CD4-positive, alpha-beta T cell treated with Interferon gamma for 1 hour (primary cell): ENCODE data around the gene CDT1.
"Not testable (repeated sequence)": the region's sequence is repeated elsewhere in the genome, so short reads cannot be mapped to it uniquely, and the experiment has no call there.

ENCODE experiments used
- DNase-seq: peaks from one replicate; pipeline ENCODE4 v3.0.0-alpha.2; 2020

Gene CDT1

GRCh38 chr16:88769617-88770460, 33.8 kb upstream of the CDT1 start:
- DNase-seq: peak; percentile 49

GRCh38 chr16:88770461-88771293, 32.9 kb upstream of the CDT1 start:
- DNase-seq: peak; percentile 56

DNA sequence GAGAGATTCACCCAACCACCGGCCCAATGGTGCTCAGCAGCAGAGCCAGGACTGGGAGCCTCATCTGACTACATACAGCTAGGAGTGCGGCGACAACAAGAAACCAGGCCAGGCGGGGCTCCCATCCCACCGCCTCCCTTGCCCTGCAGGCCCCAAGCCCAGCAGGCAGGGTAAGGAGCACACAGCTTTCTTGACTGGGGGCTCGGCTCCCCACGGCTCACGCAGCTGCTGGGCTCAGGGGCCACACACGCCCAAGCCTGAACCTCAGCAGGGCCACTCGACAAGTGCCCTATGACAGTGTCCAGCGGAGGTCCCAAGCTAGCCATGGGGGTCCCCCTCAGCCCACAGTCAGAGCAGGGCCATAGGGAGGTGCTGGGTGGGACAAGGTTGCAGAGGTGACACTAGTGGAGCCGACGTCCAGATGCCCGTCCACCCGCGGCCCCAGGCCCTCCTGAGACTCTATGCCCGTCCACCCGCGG, 32.3 kb upstream of the CDT1 start:
- DNase-seq: no peak

DNA sequence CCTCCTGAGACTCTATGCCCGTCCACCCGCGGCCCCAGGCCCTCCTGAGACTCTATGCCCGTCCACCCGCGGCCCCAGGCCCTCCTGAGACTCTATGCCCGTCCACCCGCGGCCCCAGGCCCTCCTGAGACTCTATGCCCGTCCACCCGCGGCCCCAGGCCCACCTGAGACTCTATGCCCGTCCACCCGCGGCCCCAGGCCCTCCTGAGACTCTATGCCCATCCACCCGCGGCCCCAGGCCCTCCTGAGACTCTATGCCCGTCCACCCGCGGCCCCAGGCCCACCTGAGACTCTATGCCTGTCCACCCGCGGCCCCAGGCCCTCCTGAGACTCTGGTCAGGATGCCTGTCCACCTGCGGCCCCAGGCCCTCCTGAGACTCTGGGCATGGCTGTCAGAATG, 31.8 kb upstream of the CDT1 start:
- DNase-seq: not testable (repeated sequence)

DNA sequence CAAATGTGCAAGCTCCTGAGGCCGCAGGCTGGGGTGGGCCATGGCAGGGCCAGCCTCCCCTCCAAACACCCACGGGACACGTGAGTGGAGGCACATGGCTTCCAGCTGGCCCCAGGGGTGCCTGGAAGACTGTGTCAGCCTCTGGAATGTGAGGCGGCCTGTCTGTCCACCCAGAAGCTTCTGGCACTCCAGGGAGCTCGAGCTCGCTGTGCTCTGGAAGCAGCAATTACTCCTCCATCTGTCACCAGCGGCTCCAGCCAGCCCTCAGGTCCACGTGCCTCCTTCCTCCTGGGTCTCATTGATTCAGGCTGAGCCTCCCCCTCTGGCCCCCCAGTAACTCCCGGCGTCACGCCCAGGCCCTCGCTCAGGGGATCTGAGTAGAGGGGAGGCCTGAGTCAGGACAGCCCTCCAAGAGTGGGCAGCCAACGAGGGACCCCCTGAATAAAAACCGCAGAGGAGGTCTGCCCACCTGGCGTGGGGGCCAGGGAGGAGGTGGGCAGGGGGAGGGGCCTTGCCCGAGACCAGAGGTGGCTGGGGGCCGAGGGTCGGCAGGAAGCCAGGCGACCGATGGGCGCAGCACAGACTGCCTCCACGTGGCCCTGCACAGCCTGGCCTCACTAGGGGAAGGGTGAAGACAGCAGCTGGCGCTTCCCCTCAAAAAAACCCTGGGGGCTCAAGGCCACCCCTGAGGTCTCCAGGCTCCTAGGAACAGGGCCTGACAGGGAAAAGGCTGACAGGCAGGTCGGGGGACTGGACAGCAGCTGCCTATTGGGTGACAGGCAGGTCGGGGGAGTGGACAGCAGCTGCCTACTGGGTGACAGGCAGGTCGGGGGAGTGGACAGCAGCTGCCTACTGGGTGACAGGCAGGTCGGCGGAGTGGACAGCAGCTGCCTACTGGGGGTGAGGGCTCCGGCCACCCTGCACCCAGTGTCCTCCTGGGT, 30.4 kb upstream of the CDT1 start:
- DNase-seq: no peak

- DNase-seq: peak; percentile 41
Observed at GRCh38 chr16:88773812-88774291, 29.7 kb upstream of the CDT1 start.

- DNase-seq: no peak
Observed at GRCh38 chr16:88774544-88775393, 28.8 kb upstream of the CDT1 start.

GRCh38 chr16:88775825-88776224, 27.8 kb upstream of the CDT1 start:
- DNase-seq: no peak

DNA sequence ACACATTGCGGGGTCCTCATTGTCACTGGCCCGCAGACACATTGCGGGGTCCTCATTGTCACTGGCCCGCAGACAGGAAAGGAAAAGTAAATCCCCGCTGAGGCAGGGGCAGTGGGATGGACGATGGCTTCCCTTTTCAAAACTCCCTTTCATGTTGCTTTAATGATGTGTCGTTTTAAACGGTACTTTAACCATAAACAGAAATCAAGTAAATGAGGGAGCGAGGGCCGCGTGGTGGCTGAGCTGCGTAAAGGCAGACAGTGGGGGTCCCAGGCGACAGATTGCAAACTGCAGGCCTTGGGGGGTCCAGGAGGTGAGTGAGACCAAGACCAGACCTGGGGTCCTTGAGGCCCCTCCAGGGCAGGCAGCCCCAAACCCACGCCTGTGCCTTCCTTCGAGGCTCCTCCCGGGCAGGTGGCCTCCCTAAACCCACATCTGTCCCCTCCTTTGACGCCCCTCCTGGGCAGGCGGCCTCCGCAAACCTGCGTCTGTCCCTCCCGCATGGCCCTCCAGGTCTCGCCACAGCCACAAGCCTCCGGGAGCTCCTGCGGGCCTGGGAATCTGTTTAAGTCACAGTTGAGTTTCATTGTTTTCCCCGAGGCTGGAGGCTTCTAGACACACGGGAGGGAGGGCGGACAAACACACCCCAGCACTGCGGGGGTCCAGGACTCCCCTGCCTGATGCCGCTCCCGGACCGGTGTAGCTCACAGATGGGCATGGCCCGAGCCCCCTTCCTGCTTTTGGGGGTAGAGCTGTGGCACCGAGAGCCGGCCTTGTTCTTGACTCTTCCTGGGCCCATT, 25.9 kb upstream of the CDT1 start:
- DNase-seq: no peak

GRCh38 chr16:88778271-88778525, 25.4 kb upstream of the CDT1 start:
- no peak for DNase-seq

DNA sequence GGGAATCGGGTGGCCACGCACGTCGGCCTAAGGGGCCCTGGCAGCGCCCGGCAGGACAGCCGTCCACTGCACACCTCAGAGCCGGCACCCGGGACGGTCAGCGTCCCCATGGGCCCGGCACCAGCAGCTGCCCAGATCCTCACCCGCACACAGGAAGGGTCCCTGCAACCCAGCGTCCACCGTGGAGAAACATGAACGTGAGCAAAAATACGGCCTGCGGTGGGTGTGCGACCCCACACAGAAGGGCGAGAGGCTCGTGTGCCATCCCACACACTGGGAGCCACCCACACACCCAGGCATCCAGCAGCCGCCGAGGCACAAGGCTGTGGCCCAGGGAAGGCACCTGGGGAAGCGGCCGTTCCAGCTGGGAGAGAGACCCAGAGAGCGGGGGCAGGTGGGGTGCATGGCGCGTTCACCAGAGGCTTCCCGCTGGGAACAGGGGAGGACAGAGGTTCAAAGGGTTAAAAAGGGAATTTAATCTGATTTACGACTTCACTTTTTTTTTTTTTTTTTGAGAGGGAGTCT, 25.0 kb upstream of the CDT1 start:
- DNase-seq: no peak

- no peak for DNase-seq
Observed at GRCh38 chr16:88779406-88780141, 24.0 kb upstream of the CDT1 start.

DNA sequence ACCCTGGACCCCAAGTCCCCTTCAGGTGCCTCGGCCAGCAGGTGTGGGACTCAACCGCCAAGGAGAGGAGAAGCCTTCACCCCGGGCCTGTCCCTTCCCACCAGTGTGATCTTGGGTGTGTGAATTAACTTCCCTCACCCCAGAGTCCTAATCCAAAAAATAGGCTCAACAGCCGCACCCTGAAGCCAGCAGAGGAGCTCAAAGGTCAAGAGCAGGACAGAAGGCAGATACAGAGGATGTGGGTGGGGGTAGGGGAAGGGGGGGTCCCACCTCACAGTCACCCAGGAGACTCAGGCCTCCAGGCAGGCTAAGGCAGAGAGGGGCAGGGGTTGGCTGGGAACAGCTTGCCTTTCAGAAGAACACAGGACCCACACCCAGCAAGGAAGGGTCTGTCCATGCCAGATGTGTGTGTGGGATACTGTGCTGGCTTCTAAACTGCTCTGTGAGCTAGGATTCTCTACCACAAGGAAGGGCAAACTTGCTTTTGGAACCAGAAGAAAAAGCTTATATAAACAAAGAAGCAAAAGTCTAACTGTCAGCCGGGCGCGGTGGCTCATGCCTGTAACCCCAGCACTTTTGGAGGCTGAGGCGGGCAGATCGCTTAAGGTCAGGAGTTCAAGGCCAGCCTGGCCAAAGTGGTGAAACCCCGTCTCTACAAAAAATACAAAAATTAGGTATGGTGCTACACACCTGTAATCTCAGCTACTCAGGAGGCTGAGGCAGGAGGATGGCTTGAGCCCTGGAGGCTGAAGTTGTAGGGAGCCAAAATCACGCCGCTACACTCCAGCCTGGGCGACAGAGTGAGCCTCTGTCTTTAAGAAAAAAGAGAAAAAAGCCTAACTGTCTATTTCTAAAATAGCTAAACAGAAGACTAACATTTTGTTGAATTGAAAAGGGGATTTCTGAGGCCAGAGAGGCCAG, 23.2 kb upstream of the CDT1 start:
- DNase-seq: no peak

GRCh38 chr16:88781140-88782077, 22.2 kb upstream of the CDT1 start:
- peak; percentile 69 for DNase-seq

DNA sequence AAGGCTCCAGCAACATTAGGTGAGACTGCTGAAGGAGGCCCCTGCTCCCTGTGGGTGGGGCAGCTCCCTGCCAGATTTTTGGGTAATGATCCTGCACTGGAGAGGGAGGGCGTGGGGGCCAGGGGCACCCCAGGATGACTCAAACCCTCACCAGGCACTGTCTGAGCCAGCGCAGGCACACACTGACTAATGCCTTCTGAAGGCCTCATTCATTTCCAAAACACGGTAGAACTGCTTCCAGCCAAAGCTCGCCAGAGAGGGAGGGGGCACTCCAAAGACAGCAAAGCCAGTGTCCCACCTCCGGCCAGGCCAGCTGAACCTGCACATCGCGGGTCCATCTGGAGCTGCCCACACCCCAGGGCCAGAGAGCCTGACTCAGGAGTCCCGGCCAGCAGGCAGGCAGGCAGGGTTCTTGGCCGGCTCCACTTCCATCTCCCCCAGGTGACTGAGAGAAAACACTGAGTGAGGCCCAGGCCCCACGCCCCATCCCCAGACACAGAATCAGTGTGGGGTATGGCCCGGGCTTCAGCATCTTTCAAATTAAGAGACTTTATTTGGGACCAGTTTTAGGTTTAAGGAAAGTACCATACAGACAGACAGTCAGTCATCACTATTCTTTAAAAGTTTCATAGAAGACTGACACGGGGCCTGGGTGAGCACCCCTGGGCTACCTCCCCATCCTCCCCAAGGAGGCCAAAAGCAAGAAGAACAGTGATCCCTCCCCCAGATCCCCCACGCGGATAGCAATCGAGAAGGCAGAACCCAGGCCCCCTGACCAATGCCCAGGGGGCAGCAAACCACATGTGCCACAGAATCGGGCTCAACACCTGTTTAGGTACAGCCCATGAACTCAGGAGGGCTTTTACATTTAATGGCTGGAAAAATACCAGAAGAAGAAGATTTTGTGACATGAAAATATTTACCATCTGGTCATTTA, 20.9 kb upstream of the CDT1 start:
- DNase-seq: peak; percentile 28

DNA sequence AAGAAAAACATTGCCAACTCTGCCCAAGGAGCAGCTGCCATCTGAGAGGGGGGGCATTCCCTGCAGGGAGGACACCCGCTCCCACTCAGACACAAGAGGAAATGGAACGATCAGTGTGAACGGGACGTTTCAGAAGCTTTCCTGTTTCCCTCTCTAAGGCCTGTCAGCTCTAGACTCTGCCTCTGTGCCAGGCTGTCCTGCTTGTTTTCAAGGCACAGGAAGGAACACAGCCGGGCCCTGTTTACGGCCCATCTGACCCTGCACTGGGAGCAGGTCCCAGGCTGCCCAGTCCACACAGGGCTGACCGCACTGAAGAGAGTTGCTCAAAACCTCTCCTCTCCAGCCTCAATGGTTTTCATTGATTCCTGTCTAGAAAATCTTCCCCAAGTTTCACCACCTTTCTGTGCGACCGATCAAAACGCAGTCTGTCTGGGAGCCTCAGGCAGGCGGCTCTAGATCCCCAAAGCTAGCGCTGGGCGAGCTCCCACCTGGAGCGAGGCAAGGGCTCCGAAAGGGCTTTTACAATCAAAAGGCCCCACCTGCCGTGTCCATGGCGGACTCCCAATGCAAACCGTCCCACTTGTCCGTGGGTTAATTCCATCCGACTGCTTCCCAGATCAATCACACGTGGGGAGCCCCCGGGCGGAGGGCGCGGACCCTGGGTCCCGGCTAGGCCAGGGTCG, 20.1 kb upstream of the CDT1 start:
- no peak for DNase-seq
